Measurements from ENCODE around the gene PRAMEF12.

DNA sequence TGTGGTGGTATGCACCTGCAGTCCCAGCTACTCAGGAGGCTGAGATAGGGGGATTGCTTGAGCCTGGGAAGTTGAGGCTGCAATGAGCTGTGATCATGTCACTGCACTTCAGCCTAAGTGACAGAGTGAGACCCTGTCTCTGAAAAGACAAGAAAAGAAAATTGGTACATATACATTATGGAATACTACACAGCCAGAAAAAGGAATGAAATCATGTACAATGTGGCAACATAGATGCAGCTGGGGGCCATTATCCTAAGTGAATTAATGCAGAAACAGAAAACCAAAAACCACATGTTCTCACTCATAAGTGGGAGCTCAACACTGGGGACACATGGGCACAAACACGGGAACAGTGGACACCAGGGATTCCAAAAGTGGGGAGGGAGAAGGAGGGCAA lies 34.6 kb upstream of the PRAMEF12 start:
- TF ChIP-seq, protein P1, sequence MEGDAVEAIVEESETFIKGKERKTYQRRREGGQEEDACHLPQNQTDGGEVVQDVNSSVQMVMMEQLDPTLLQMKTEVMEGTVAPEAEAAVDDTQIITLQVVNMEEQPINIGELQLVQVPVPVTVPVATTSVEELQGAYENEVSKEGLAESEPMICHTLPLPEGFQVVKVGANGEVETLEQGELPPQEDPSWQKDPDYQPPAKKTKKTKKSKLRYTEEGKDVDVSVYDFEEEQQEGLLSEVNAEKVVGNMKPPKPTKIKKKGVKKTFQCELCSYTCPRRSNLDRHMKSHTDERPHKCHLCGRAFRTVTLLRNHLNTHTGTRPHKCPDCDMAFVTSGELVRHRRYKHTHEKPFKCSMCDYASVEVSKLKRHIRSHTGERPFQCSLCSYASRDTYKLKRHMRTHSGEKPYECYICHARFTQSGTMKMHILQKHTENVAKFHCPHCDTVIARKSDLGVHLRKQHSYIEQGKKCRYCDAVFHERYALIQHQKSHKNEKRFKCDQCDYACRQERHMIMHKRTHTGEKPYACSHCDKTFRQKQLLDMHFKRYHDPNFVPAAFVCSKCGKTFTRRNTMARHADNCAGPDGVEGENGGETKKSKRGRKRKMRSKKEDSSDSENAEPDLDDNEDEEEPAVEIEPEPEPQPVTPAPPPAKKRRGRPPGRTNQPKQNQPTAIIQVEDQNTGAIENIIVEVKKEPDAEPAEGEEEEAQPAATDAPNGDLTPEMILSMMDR (IDR thresholded peaks at IDR 0.05) = no peak
- TF ChIP-seq POLR2A (IDR thresholded peaks at IDR 0.05) = no peak

Measured in tibial nerve (tissue), 3 donors.